ENCODE measurements around the gene SGO1.

DNA sequence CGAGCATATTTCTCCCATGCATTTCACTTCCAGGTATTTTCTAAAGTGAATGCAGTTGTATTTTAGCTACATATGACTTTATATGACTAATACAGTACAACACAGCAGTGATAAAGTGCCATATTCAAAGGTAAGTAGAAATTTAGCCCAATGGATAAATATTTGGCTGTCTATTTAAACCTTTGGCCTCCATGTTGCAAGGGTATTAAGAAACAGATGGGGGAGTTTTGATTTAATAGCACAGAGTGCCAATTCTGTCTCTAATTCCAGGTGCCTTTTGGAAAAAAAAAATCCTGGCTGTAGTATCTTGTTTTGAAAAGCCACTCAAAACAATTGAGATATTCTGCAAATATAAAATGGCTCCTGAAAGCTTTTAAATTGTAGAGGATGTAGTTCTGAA, 44.9 kb upstream of the SGO1 start:
- TF ChIP-seq, protein P1, sequence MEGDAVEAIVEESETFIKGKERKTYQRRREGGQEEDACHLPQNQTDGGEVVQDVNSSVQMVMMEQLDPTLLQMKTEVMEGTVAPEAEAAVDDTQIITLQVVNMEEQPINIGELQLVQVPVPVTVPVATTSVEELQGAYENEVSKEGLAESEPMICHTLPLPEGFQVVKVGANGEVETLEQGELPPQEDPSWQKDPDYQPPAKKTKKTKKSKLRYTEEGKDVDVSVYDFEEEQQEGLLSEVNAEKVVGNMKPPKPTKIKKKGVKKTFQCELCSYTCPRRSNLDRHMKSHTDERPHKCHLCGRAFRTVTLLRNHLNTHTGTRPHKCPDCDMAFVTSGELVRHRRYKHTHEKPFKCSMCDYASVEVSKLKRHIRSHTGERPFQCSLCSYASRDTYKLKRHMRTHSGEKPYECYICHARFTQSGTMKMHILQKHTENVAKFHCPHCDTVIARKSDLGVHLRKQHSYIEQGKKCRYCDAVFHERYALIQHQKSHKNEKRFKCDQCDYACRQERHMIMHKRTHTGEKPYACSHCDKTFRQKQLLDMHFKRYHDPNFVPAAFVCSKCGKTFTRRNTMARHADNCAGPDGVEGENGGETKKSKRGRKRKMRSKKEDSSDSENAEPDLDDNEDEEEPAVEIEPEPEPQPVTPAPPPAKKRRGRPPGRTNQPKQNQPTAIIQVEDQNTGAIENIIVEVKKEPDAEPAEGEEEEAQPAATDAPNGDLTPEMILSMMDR (conservative IDR thresholded peaks at IDR 0.05; ENCODE audit: low read depth, low read length), result no peak
- TF ChIP-seq EZH2 (IDR thresholded peaks at IDR 0.05; ENCODE audit: borderline replicate concordance, low read depth, low read length, poor library complexity, severe bottlenecking), result no peak

Measured in A673 (cell line).